GM12873 (cell line): Measurements from ENCODE around the gene SLC12A8.

ENCODE experiments used
- CTCF ChIP-seq: IDR thresholded peaks from 2 replicates; pipeline ENCODE4 v1.5.1; 2012; ENCODE audit warnings: low read depth, mild to moderate bottlenecking, moderate library complexity, low read length, control low read depth; ENCODE audit not compliant: insufficient read depth; ENCODE audit errors: missing control alignments

SLC12A8 gene

DNA sequence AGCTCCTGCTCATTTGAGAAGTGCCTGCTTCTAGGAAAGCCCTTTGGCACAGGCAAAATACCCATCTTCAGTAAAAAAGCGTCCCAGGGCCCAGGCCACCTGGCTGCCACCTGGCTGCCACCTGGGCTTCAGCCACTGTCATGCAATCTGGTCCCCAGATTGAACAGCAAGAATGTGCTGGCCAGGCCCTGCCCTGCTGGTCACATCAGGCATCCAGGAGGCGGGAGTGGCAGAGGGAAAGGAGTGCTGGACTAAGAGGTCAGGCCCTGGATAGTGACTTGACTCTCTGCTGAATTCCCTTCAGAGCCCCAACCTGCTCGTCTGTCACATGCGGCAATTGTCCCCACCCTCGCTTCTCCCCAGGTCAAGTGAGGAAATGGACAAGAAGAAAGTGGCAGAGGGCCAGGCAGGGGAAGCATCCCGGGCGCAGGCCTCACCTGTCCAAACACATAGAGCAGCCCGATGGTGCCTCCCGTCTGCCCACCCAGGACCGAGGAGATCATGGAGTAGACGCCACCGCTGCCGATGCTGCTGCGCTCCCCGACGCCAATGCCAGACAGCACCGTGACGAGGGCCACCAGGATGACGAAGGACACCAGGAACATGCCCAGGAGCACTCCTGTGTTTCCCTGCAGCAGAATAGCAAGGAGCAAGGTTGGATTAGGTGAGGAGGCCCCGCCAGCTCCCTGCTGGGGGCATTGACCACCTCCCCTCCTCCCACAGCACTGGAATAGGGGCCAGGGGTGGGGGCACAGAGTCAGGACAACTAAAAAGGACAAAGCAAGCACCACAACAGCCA is 25.5 kb downstream of the SLC12A8 start:
- peak; percentile 8 for TF ChIP-seq CTCF

GRCh38 chr3:125186261-125186787 is 26.2 kb downstream of the SLC12A8 start:
- no peak for TF ChIP-seq CTCF

- peak; percentile 5 for TF ChIP-seq CTCF
These were observed 26.7 kb downstream of the SLC12A8 start for GRCh38 chr3:125185805-125186204.

GRCh38 chr3:125179884-125180240 is 32.7 kb downstream of the SLC12A8 start:
- TF ChIP-seq CTCF = no peak

- no peak for TF ChIP-seq CTCF
These were observed 33.2 kb downstream of the SLC12A8 start for GRCh38 chr3:125179143-125179883.

DNA sequence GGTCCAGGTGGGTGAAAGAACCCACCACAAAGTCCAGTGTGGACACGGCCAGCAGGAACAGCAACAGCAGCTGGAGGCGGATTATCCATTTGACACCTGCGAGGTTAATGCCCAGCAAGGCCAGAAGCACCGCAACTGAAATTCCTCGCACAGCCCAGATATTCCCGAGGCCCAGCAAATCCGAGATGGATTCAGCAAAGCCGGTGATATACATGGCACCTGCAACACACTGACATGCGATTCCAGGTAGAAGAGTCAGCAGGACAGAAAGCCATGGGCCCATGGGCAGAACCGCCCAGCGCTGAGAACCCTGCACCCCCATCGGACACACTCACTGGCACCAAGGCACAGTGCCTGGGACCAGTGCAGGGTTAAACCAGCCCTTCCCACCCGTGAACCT is 34.8 kb downstream of the SLC12A8 start:
- no peak for TF ChIP-seq CTCF
